MM.1S (cell line): ENCODE measurements around the gene TAF1D.

Experiments
- DNase-seq: peaks from one replicate; pipeline ENCODE4 v3.0.0-alpha.2; 2015
- H2AFZ ChIP-seq: fragments of 300-600 bp; sonication (generic); 2 replicates; pipeline ENCODE4 v1.6.0; 2016; ENCODE audit warnings: antibody characterized with exemption, low read length
- H3F3A ChIP-seq: fragments of 300-600 bp; sonication (generic); 2 replicates; pipeline ENCODE4 v1.6.1; 2016; ENCODE audit warnings: mild to moderate bottlenecking, antibody characterized with exemption, low read length, moderate library complexity, mixed read lengths; ENCODE audit not compliant: insufficient read depth
- H3K27ac ChIP-seq: fragments of 300-600 bp; sonication (generic); 2 replicates; pipeline ENCODE4 v1.5.1; 2016; ENCODE audit warnings: mild to moderate bottlenecking, low read length
- H3K27me3 ChIP-seq: fragments of 300-600 bp; sonication (generic); replicated peaks from 2 replicates; pipeline ENCODE4 v1.6.0; 2016; ENCODE audit warnings: low read length; ENCODE audit not compliant: insufficient read depth
- H3K36me3 ChIP-seq: fragments of 300-600 bp; sonication (generic); replicated peaks from 2 replicates; pipeline ENCODE4 v1.6.1; 2016; ENCODE audit warnings: mild to moderate bottlenecking, low read length, mixed read lengths; ENCODE audit not compliant: insufficient read depth
- H3K4me1 ChIP-seq: fragments of 300-600 bp; sonication (generic); 2 replicates; pipeline ENCODE4 v1.6.1; 2016; ENCODE audit warnings: low read length, mixed read lengths
- H3K4me2 ChIP-seq: fragments of 300-600 bp; sonication (generic); 2 replicates; pipeline ENCODE4 v1.6.0; 2016; ENCODE audit warnings: low read depth, low read length
- H3K4me3 ChIP-seq: fragments of 300-600 bp; sonication (generic); 2 replicates; pipeline ENCODE4 v1.5.1; 2016; ENCODE audit warnings: low read length, mixed read lengths
- H3K79me2 ChIP-seq: fragments of 300-600 bp; sonication (generic); 2 replicates; pipeline ENCODE4 v1.6.1; 2016; ENCODE audit warnings: mixed run types, low read length, mixed read lengths
- H3K9ac ChIP-seq: fragments of 300-600 bp; sonication (generic); 2 replicates; pipeline ENCODE4 v1.6.1; 2016; ENCODE audit warnings: low read length, mixed read lengths
- H3K9me2 ChIP-seq: fragments of 300-600 bp; sonication (generic); replicated peaks from 2 replicates; pipeline ENCODE4 v1.6.1; 2016; ENCODE audit warnings: mild to moderate bottlenecking, low read length, mixed read lengths; ENCODE audit not compliant: insufficient read depth
- H3K9me3 ChIP-seq: fragments of 300-600 bp; sonication (generic); replicated peaks from 2 replicates; pipeline ENCODE4 v1.6.1; 2016; ENCODE audit warnings: mild to moderate bottlenecking, low read length, mixed read lengths; ENCODE audit not compliant: insufficient read depth
- H4K20me1 ChIP-seq: fragments of 300-600 bp; sonication (generic); 2 replicates; pipeline ENCODE4 v1.6.1; 2016; ENCODE audit warnings: mild to moderate bottlenecking, low read length, moderate library complexity, mixed read lengths; ENCODE audit not compliant: insufficient read depth
- EZH2 ChIP-seq: fragments of 300-600 bp; sonication (generic); optimal IDR thresholded peaks from 2 replicates; pipeline ENCODE3; 2017; ENCODE audit warnings: low read depth, mild to moderate bottlenecking, antibody characterized with exemption, low read length, mixed read lengths
- EZH2phosphoT487 ChIP-seq: fragments of 300-600 bp; sonication (generic); IDR thresholded peaks from 2 replicates; pipeline ENCODE4 v1.6.1; 2018; ENCODE audit warnings: antibody characterized with exemption, low read length
- TF ChIP-seq, protein P1 (sequence below): fragments of 300-600 bp; sonication (generic); IDR thresholded peaks from 2 replicates; pipeline ENCODE4 v1.5.1; 2016; ENCODE audit warnings: antibody characterized with exemption, low read length, mixed read lengths

The TAF1D gene

GRCh38 chr11:93740031-93740729, 1.1 kb downstream of the TAF1D start:
- H3K9me3 ChIP-seq, result no peaks in the 10 kb centered on the region
- no peak overlapping the region for H2AFZ ChIP-seq
- peaks cover 23% of the 10 kb centered on the region for H3K4me1 ChIP-seq
- no peak for TF ChIP-seq EZH2
- TF ChIP-seq EZH2phosphoT487, result no peak
- TF ChIP-seq, protein P1, sequence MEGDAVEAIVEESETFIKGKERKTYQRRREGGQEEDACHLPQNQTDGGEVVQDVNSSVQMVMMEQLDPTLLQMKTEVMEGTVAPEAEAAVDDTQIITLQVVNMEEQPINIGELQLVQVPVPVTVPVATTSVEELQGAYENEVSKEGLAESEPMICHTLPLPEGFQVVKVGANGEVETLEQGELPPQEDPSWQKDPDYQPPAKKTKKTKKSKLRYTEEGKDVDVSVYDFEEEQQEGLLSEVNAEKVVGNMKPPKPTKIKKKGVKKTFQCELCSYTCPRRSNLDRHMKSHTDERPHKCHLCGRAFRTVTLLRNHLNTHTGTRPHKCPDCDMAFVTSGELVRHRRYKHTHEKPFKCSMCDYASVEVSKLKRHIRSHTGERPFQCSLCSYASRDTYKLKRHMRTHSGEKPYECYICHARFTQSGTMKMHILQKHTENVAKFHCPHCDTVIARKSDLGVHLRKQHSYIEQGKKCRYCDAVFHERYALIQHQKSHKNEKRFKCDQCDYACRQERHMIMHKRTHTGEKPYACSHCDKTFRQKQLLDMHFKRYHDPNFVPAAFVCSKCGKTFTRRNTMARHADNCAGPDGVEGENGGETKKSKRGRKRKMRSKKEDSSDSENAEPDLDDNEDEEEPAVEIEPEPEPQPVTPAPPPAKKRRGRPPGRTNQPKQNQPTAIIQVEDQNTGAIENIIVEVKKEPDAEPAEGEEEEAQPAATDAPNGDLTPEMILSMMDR, result no peak
- peaks cover 66% of the 10 kb centered on the region for H3F3A ChIP-seq
- peak; percentile 91 for DNase-seq
- peak overlapping the region; percentile 99 for H3K9ac ChIP-seq
- no peaks in the 10 kb centered on the region for H3K9me2 ChIP-seq
- H3K27ac ChIP-seq, result peak overlapping the region; percentile 92
- H3K36me3 ChIP-seq, result peaks cover 31% of the 10 kb centered on the region
- peak overlapping the region; percentile 96 for H3K4me3 ChIP-seq
- H3K4me2 ChIP-seq, result peak overlapping the region; percentile 88
- H4K20me1 ChIP-seq, result peaks cover 41% of the 10 kb centered on the region; the same call in 1 of the 2 replicates
- H3K79me2 ChIP-seq, result peaks cover 81% of the 10 kb centered on the region
- H3K27me3 ChIP-seq, result no peaks in the 10 kb centered on the region

DNA sequence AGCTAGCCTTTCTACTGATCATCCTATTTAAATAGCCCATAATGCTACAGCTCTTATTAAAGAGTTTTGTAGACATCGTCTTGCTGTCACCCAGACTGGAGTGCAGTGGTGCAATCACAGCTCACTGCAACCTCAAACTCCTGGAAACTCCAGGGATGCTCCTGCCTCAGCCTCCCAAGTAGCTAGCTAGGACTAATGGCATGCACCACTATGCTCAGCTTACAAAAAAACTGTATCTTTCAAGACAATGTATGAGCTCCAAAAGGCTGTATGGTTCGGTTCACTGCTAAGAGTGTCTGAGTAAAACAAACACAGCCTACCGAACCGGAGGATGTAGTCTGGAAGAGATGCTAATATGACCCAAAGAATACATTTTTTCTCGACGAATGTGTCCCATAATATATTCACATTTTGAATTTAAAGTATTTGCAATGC, 2.6 kb downstream of the TAF1D start:
- TF ChIP-seq, protein P1, result no peak
- no peak for TF ChIP-seq EZH2phosphoT487
- TF ChIP-seq EZH2, result no peak
- peaks cover 44% of the 10 kb centered on the region for H3K36me3 ChIP-seq
- peaks cover 80% of the 10 kb centered on the region for H3F3A ChIP-seq
- peak overlapping the region; percentile 92; the same call in 1 of the 2 replicates for H3K27ac ChIP-seq
- H3K4me1 ChIP-seq, result peaks cover 23% of the 10 kb centered on the region
- H3K9me3 ChIP-seq, result no peaks in the 10 kb centered on the region
- H3K9me2 ChIP-seq, result no peaks in the 10 kb centered on the region
- H3K4me2 ChIP-seq, result peak overlapping the region; percentile 88
- H3K79me2 ChIP-seq, result peaks cover 91% of the 10 kb centered on the region
- no peak for DNase-seq
- H3K9ac ChIP-seq, result peak overlapping the region; percentile 99
- no peaks in the 10 kb centered on the region for H3K27me3 ChIP-seq
- peaks cover 51% of the 10 kb centered on the region; the same call in 1 of the 2 replicates for H4K20me1 ChIP-seq
- H2AFZ ChIP-seq, result no peak overlapping the region
- peak overlapping the region; percentile 96 for H3K4me3 ChIP-seq

DNA sequence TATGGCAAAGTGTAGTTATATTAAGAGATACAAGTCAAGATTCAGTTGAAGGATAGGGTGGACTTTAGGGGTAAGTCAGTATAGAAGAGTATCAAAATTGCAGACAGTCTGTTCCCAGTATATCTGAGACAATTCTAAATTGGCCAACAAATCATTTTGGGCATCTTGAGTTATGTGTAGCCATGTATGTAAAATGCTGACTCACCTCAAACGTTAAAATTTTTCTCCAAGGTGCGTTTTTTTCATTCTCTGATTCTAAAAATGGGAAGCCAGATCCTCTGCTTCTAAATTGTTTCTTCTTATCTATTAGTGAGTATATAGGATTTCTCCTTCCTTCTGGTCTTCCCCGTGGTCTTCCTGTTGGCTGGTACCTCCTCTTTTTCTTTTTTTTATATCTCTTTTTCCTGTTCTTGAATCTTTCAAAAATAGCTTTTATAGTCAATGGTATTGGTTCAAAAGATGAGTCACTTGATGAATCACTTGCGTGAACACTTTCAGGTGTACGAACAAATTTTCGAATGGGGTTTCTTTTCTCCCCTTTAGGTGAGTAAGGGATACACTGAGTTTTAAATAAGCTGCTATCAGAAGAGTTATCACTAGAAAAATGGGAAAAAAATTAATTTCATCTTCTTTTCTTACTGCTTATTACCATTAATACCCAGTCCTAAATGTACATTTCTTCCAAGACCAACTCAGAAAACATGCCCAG, 3.2 kb downstream of the TAF1D start:
- Histone ChIP-seq H4K20me1 (peaks cover 51% of the 10 kb centered on the region; the same call in 1 of the 2 replicates), H3K27me3 (no peaks in the 10 kb centered on the region), H3K36me3 (peaks cover 45% of the 10 kb centered on the region), H3K9me2 (no peaks in the 10 kb centered on the region), H3K27ac (peak overlapping the region; percentile 92; the same call in 1 of the 2 replicates), H3K4me3 (peak overlapping the region; percentile 96), H3K4me2 (peak overlapping the region; percentile 88), H3F3A (peaks cover 86% of the 10 kb centered on the region), H2AFZ (no peak overlapping the region), H3K9ac (peak overlapping the region; percentile 99), H3K9me3 (no peaks in the 10 kb centered on the region), H3K79me2 (peaks cover 91% of the 10 kb centered on the region), H3K4me1 (peaks cover 23% of the 10 kb centered on the region)
- peak; percentile 35 for DNase-seq
- TF ChIP-seq EZH2, result no peak
- TF ChIP-seq, protein P1, result no peak
